Measurements from ENCODE around the gene ABCD1. TPM values are rescaled to one million over a fixed set of nuclear protein-coding genes. Genes with fewer than 3 reads are reported as not detected.
"Not testable (repeated sequence)": the region's sequence is repeated elsewhere in the genome, so short reads cannot be mapped to it uniquely, and the experiment has no call there.

Gene ABCD1
- total and polyA plus RNA-seq, 10 of the 15 experiments (the other 5 are each of a cell fraction or from before 2014, with no cell fraction given) = 0.13 to 6.5 (median 1.4) TPM

DNA sequence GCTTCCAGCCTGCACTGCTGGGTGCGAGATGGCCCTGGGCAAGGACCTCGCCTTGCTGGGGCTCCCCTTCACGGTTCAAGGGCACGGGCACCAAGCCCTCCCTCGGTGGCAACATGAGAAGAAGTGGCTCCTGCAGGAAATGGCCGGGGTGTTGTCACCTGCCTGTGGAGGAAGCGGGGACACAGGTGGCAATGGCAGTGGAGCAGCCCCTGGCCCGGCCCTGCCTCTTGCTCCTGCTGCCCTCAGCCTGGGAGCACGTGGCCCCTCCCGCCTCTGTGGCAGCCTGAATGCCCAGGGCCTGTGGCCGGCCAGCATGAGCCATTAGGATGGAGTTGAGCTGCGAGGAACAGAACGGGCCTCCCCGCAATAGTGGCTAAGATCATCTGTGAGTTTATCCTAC is 16.8 kb downstream of the ABCD1 start:
- TF ChIP-seq, protein P1, sequence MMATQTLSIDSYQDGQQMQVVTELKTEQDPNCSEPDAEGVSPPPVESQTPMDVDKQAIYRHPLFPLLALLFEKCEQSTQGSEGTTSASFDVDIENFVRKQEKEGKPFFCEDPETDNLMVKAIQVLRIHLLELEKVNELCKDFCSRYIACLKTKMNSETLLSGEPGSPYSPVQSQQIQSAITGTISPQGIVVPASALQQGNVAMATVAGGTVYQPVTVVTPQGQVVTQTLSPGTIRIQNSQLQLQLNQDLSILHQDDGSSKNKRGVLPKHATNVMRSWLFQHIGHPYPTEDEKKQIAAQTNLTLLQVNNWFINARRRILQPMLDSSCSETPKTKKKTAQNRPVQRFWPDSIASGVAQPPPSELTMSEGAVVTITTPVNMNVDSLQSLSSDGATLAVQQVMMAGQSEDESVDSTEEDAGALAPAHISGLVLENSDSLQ (IDR thresholded peaks at IDR 0.05) = no peak
- DNase-seq (ENCODE audit: low read depth, low spot score) (no peak), ATAC-seq (no peak), FAIRE-seq (no peak)
- in situ Hi-C loops (cut with MboI) (no loop called here), intact Hi-C loops (cut with micrococcal nuclease; ENCODE audit: unreplicated experiment) (no loop called here)
- RAD21 ChIA-PET (ENCODE audit: unreplicated experiment) = no interaction called here
- Histone ChIP-seq H3K9me3 (replicated peaks; ENCODE audit: control insufficient read depth, insufficient read depth, low read length) (no peaks in the 10 kb centered on the region; the same call in 2 of the 3 replicates), H3K79me2 (ENCODE audit: control insufficient read depth, insufficient read depth, low read length) (no peaks in the 10 kb centered on the region), H3K4me1 (ENCODE audit: control insufficient read depth, insufficient read depth, low read length) (no peaks in the 10 kb centered on the region), H3K4me3 (no peak overlapping the region), H3K9ac (ENCODE audit: control insufficient read depth, insufficient read depth, low read length) (no peak overlapping the region), H3K27ac (ENCODE audit: control insufficient read depth, insufficient read depth) (no peak overlapping the region), H3K36me3 (ENCODE audit: control insufficient read depth in 2 of 2, insufficient read depth in 2 of 2, low read length in 1 of 2) (no peaks in the 10 kb centered on the region), H3K27me3 (replicated peaks in 1 of 2; ENCODE audit: control insufficient read depth in 2 of 2, insufficient read depth in 2 of 2, low read length in 1 of 2) (no peaks in the 10 kb centered on the region; a peak in 1 of 4 replicates), H3K4me2 (ENCODE audit: control insufficient read depth, insufficient read depth) (no peak overlapping the region), H2AFZ (ENCODE audit: control insufficient read depth, low read depth, low read length) (no peak overlapping the region), H4K20me1 (ENCODE audit: control insufficient read depth, insufficient read depth) (no peaks in the 10 kb centered on the region)
- WGBS (ENCODE audit: insufficient coverage, insufficient replicate concordance, low lambda C conversion rate, missing lambda C conversion rate) = 40% methylated on average over 14 of the region's 14 CpGs
- SMC1A ChIA-PET (ENCODE audit: uncharacterized antibody, unreplicated experiment) = no interaction called here
- POLR2A ChIA-PET = no interaction called here
- CTCF ChIA-PET = no interaction called here
- no TSS peak for BruUV-seq (replicated peaks)

DNA sequence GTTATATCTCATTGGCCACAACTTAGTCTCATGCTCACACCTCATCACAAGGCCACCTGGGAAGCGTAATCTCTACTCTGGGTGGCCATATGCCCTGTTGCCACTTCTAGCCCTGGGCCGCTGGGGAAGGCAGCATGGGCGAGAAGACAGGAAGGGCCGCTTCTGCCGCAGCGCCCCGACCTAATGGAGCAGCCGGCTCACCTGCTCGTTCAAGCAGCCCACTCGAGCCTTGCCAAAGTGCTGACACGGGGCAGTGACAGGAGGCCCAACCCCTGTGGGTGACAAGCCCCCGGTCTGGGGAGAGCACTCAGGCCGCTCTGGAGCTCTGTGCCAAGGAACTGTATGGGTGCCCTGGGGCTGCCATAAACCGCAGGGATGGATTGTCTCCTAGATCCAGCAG is 17.5 kb downstream of the ABCD1 start:
- 64% methylated on average over 14 of the region's 14 CpGs for WGBS (ENCODE audit: insufficient coverage, insufficient replicate concordance, low lambda C conversion rate, missing lambda C conversion rate)
- H3K9ac ChIP-seq (ENCODE audit: control insufficient read depth, insufficient read depth, low read length); H3K36me3 ChIP-seq (ENCODE audit: control insufficient read depth in 2 of 2, insufficient read depth in 2 of 2, low read length in 1 of 2); CTCF ChIA-PET; BruUV-seq (replicated peaks); H3K27ac ChIP-seq (ENCODE audit: control insufficient read depth, insufficient read depth); H3K79me2 ChIP-seq (ENCODE audit: control insufficient read depth, insufficient read depth, low read length); H3K4me2 ChIP-seq (ENCODE audit: control insufficient read depth, insufficient read depth); ATAC-seq; RAD21 ChIA-PET (ENCODE audit: unreplicated experiment); H4K20me1 ChIP-seq (ENCODE audit: control insufficient read depth, insufficient read depth); SMC1A ChIA-PET (ENCODE audit: uncharacterized antibody, unreplicated experiment); in situ Hi-C loops (cut with MboI); H3K9me3 ChIP-seq (replicated peaks; ENCODE audit: control insufficient read depth, insufficient read depth, low read length); H3K4me3 ChIP-seq; H3K27me3 ChIP-seq (replicated peaks in 1 of 2; ENCODE audit: control insufficient read depth in 2 of 2, insufficient read depth in 2 of 2, low read length in 1 of 2); DNase-seq (ENCODE audit: low read depth, low spot score); H2AFZ ChIP-seq (ENCODE audit: control insufficient read depth, low read depth, low read length); POLR2A ChIA-PET; intact Hi-C loops (cut with micrococcal nuclease; ENCODE audit: unreplicated experiment); H3K4me1 ChIP-seq (ENCODE audit: control insufficient read depth, insufficient read depth, low read length); FAIRE-seq: not testable (repeated sequence)

DNA sequence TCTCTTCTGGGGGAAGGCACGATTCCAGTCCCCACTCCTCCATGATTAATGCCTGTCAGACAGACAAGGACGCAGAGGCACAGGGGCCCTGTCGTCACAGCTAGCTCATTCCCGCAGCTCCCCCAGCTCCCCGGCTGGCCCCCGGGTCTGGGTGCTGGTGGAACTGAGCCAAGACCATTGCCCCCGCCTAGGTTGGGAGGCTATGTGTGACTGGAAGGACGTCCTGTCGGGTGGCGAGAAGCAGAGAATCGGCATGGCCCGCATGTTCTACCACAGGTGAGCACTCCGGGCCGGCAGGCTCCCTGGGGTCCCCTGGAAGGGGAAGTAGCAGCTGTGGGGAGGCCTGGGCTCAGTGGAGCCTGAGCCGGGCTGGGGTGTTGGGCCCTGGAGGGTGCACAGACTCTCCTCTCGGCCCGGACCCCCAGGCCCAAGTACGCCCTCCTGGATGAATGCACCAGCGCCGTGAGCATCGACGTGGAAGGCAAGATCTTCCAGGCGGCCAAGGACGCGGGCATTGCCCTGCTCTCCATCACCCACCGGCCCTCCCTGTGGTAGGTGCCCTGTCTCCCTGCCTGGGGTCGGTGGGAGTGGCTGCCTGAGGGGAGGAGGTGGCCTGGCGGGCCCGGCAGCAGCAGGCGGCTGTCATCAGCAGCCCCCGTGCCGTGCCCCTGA is 18.3 kb downstream of the ABCD1 start:
- SMC1A ChIA-PET (ENCODE audit: uncharacterized antibody, unreplicated experiment); H3K79me2 ChIP-seq (ENCODE audit: control insufficient read depth, insufficient read depth, low read length); H4K20me1 ChIP-seq (ENCODE audit: control insufficient read depth, insufficient read depth); H3K27ac ChIP-seq (ENCODE audit: control insufficient read depth, insufficient read depth); BruUV-seq (replicated peaks); intact Hi-C loops (cut with micrococcal nuclease; ENCODE audit: unreplicated experiment); CTCF ChIA-PET; H3K4me2 ChIP-seq (ENCODE audit: control insufficient read depth, insufficient read depth); H2AFZ ChIP-seq (ENCODE audit: control insufficient read depth, low read depth, low read length); RAD21 ChIA-PET (ENCODE audit: unreplicated experiment); H3K9ac ChIP-seq (ENCODE audit: control insufficient read depth, insufficient read depth, low read length); FAIRE-seq; H3K4me1 ChIP-seq (ENCODE audit: control insufficient read depth, insufficient read depth, low read length); DNase-seq (ENCODE audit: low read depth, low spot score); H3K36me3 ChIP-seq (ENCODE audit: control insufficient read depth in 2 of 2, insufficient read depth in 2 of 2, low read length in 1 of 2); H3K9me3 ChIP-seq (replicated peaks; ENCODE audit: control insufficient read depth, insufficient read depth, low read length); ATAC-seq; in situ Hi-C loops (cut with MboI); H3K27me3 ChIP-seq (replicated peaks in 1 of 2; ENCODE audit: control insufficient read depth in 2 of 2, insufficient read depth in 2 of 2, low read length in 1 of 2); POLR2A ChIA-PET; H3K4me3 ChIP-seq: not testable (repeated sequence)
- WGBS (ENCODE audit: insufficient coverage, insufficient replicate concordance, low lambda C conversion rate, missing lambda C conversion rate) = 49% methylated on average over 32 of the region's 32 CpGs
